ENCODE data around the gene CAB39. TPM values are rescaled to one million over a fixed set of nuclear protein-coding genes. Genes with fewer than 3 reads are reported as not detected.

The CAB39 gene
- total and polyA plus RNA-seq, 11 donors, result 28.6 to 99.2 (median 84.2) TPM

GRCh38 chr2:230703514-230703913, 9.1 kb upstream of the CAB39 start:
- no peak overlapping the region for H3K4me3 ChIP-seq
- intact Hi-C loops (cut with DNase I), result no loop called here
- H3K4me1 ChIP-seq, result peaks cover 0 to 30% (median 0%) of the 10 kb centered on the region in 12 donors
- no peak for TF ChIP-seq CTCF (IDR thresholded peaks at IDR 0.05)
- no peak for TF ChIP-seq POLR2A (IDR thresholded peaks at IDR 0.05)
- no peak overlapping the region for H3K27ac ChIP-seq
- H3K9me3 ChIP-seq, result peaks cover 0 to 19% (median 0%) of the 10 kb centered on the region in 12 donors
- no peaks in the 10 kb centered on the region for H3K36me3 ChIP-seq
- WGBS, 4 donors, result 88 to 97% (median 91%) methylated on average over 2 to 3 of the region's 3 CpGs
- DNase-seq, result no peak
- no peak for ATAC-seq
- no peaks in the 10 kb centered on the region for H3K27me3 ChIP-seq

- no peak for ATAC-seq
- WGBS, 4 donors, result 81 to 85% (median 83%) methylated on average over 3 of the region's 3 CpGs
These were observed 6.6 kb upstream of the CAB39 start for GRCh38 chr2:230706053-230706521.

GRCh38 chr2:230706966-230707365, 5.7 kb upstream of the CAB39 start:
- no peak overlapping the region for H3K27ac ChIP-seq
- intact Hi-C loops (cut with DNase I), result no loop called here
- 69 to 73% (median 70%) methylated on average over 8 of the region's 8 CpGs for WGBS, 4 donors

More at GRCh38 chr2:230706053-230706521, 6.6 kb upstream of the CAB39 start:
- intact Hi-C loops (cut with DNase I), result no loop called here
- no peak overlapping the region for H3K4me3 ChIP-seq
- peaks cover 0 to 19% (median 0%) of the 10 kb centered on the region in 12 donors for H3K4me1 ChIP-seq
- no peaks in the 10 kb centered on the region for H3K27me3 ChIP-seq
- no peaks in the 10 kb centered on the region for H3K36me3 ChIP-seq
- peaks cover 0 to 19% (median 0%) of the 10 kb centered on the region in 12 donors for H3K9me3 ChIP-seq
- no peak overlapping the region for H3K27ac ChIP-seq
- TF ChIP-seq POLR2A (IDR thresholded peaks at IDR 0.05) (no peak), CTCF (IDR thresholded peaks at IDR 0.05) (no peak)
- DNase-seq, result no peak

DNA sequence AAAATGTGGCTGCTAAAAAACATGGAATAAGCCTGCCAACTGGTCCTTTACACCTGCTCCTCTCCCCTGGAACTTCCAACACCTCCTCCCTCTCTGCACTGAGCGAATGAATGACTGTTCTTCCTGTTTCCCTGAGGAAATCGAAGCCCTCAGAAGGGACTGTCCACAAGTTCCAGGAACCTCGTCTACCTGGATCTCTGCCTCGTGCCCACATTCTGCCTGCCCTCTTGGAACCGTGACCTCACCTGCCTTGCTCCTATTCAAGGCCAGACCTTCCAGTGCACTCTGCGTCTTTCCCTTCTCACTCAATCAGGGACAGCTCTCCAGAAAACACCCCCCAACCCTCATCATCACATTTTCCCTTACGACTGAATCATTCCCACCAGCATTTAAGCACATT, 4.4 kb upstream of the CAB39 start:
- ATAC-seq (no peak), DNase-seq (no peak)
- peaks cover 0 to 3% (median 0%) of the 10 kb centered on the region in 9 donors for H3K36me3 ChIP-seq
- intact Hi-C loops (cut with DNase I), result no loop called here
- TF ChIP-seq POLR2A (IDR thresholded peaks at IDR 0.05), result no peak
- TF ChIP-seq CTCF (IDR thresholded peaks at IDR 0.05), result no peak
- no peaks in the 10 kb centered on the region for H3K27me3 ChIP-seq
- WGBS, 4 donors, result 56 to 68% (median 61%) methylated on average over 7 of the region's 7 CpGs
- H3K4me1 ChIP-seq, result peaks cover 0 to 26% (median 0%) of the 10 kb centered on the region in 12 donors
- H3K27ac ChIP-seq, result no peak overlapping the region
- no peak overlapping the region for H3K4me3 ChIP-seq
- peaks cover 0 to 2% (median 0%) of the 10 kb centered on the region in 12 donors for H3K9me3 ChIP-seq

More at GRCh38 chr2:230706966-230707365, 5.7 kb upstream of the CAB39 start:
- Histone ChIP-seq H3K9me3 (peaks cover 0 to 14% (median 0%) of the 10 kb centered on the region in 12 donors), H3K4me1 (peaks cover 0 to 22% (median 0%) of the 10 kb centered on the region in 12 donors), H3K4me3 (no peak overlapping the region), H3K36me3 (no peaks in the 10 kb centered on the region), H3K27me3 (no peaks in the 10 kb centered on the region)
- DNase-seq, result no peak
- no peak for ATAC-seq
- TF ChIP-seq CTCF (IDR thresholded peaks at IDR 0.05) (no peak), POLR2A (IDR thresholded peaks at IDR 0.05) (no peak)
